Measurements from ENCODE around the gene DLG5. TPM values are rescaled to one million over a fixed set of nuclear protein-coding genes. Genes with fewer than 3 reads are reported as not detected.

The DLG5 gene
- total and polyA plus RNA-seq, 11 donors = 5.2 to 27.1 (median 12.8) TPM

GRCh38 chr10:77805676-77806075 is 120.9 kb downstream of the DLG5 start:
- H3K4me1 ChIP-seq = no peaks in the 10 kb centered on the region
- intact Hi-C loops (cut with DNase I) = no loop called here
- H3K27ac ChIP-seq = no peak overlapping the region
- TF ChIP-seq POLR2A (IDR thresholded peaks at IDR 0.05) (no peak), CTCF (IDR thresholded peaks at IDR 0.05) (no peak)
- no peak overlapping the region for H3K4me3 ChIP-seq
- H3K9me3 ChIP-seq = no peaks in the 10 kb centered on the region
- no peak for ATAC-seq
- WGBS, 4 donors = 91 to 96% (median 93%) methylated on average over 14 of the region's 14 CpGs
- DNase-seq = peak in 1 of 5 donors; percentile 49
- H3K36me3 ChIP-seq = peaks cover 0 to 98% (median 65%) of the 10 kb centered on the region in 9 donors
- H3K27me3 ChIP-seq = no peaks in the 10 kb centered on the region

- H3K9me3 ChIP-seq = no peaks in the 10 kb centered on the region
- no peak overlapping the region for H3K27ac ChIP-seq
- TF ChIP-seq POLR2A (IDR thresholded peaks at IDR 0.05) (no peak), CTCF (IDR thresholded peaks at IDR 0.05) (no peak)
- intact Hi-C loops (cut with DNase I) = no loop called here
- H3K4me3 ChIP-seq = no peak overlapping the region
- ATAC-seq = peak in 1 of 4 donors; percentile 24
- 73 to 93% (median 83%) methylated on average over 3 of the region's 3 CpGs for WGBS, 4 donors
- no peaks in the 10 kb centered on the region for H3K27me3 ChIP-seq
- no peak for DNase-seq
- H3K36me3 ChIP-seq = peaks cover 0 to 96% (median 65%) of the 10 kb centered on the region in 9 donors
- H3K4me1 ChIP-seq = no peaks in the 10 kb centered on the region
These were observed 122.2 kb downstream of the DLG5 start for GRCh38 chr10:77804371-77804770.

GRCh38 chr10:77801474-77802161 is 124.9 kb downstream of the DLG5 start:
- 79 to 88% (median 83%) methylated on average over 14 of the region's 14 CpGs for WGBS, 4 donors
- DNase-seq = no peak
- no peaks in the 10 kb centered on the region for H3K27me3 ChIP-seq
- H3K36me3 ChIP-seq = peaks cover 0 to 95% (median 61%) of the 10 kb centered on the region in 9 donors
- no peak for TF ChIP-seq POLR2A (IDR thresholded peaks at IDR 0.05)
- no peak for TF ChIP-seq CTCF (IDR thresholded peaks at IDR 0.05)
- H3K27ac ChIP-seq = no peak overlapping the region
- no peak for ATAC-seq
- H3K4me1 ChIP-seq = no peaks in the 10 kb centered on the region
- intact Hi-C loops (cut with DNase I) = no loop called here
- no peak overlapping the region for H3K4me3 ChIP-seq
- no peaks in the 10 kb centered on the region for H3K9me3 ChIP-seq

GRCh38 chr10:77800738-77801266 is 125.8 kb downstream of the DLG5 start:
- Histone ChIP-seq H3K4me1 (no peaks in the 10 kb centered on the region), H3K9me3 (no peaks in the 10 kb centered on the region), H3K4me3 (no peak overlapping the region), H3K36me3 (peaks cover 0 to 95% (median 61%) of the 10 kb centered on the region in 9 donors), H3K27me3 (no peaks in the 10 kb centered on the region), H3K27ac (no peak overlapping the region)
- 92 to 95% (median 93%) methylated on average over 5 of the region's 5 CpGs for WGBS, 4 donors
- no peak for ATAC-seq
- DNase-seq = no peak
- intact Hi-C loops (cut with DNase I) = no loop called here
- TF ChIP-seq POLR2A (IDR thresholded peaks at IDR 0.05) (no peak), CTCF (IDR thresholded peaks at IDR 0.05) (no peak)

Measured in heart left ventricle (tissue), 16 donors.